HepG2 (cell line): ENCODE data around the gene PPP4R4. TPM values are rescaled to one million over a fixed set of nuclear protein-coding genes. Genes with fewer than 3 reads are reported as not detected.

Experiments
- BRD4 ChIP-seq: sonication (generic); formaldehyde crosslinking; IDR thresholded peaks from 2 replicates; pipeline ENCODE4 v1.4.0; 2020; ENCODE audit warnings: missing genetic modification reagents
- FUBP1 ChIP-seq: sonication (generic); formaldehyde crosslinking; IDR thresholded peaks from 2 replicates; pipeline ENCODE4 v1.5.1; 2020; ENCODE audit warnings: missing genetic modification reagents, mild to moderate bottlenecking, borderline replicate concordance
- HNF4A ChIP-seq: sonication (generic); formaldehyde crosslinking; IDR thresholded peaks from 2 replicates; pipeline ENCODE4 v1.4.0; 2020; ENCODE audit warnings: missing genetic modification reagents
- HOXA5 ChIP-seq: sonication (generic); formaldehyde crosslinking; IDR thresholded peaks from 2 replicates; pipeline ENCODE4 v1.4.0; 2020; ENCODE audit warnings: missing genetic modification reagents
- NR2F2 ChIP-seq: IDR thresholded peaks from 2 replicates; pipeline ENCODE4 v1.6.1; 2012; ENCODE audit warnings: low read depth, inconsistent platforms, borderline replicate concordance
- PAXIP1 ChIP-seq: sonication (generic); formaldehyde crosslinking; conservative IDR thresholded peaks from 2 replicates; pipeline ENCODE4 v1.4.0; 2020; ENCODE audit warnings: mild to moderate bottlenecking, missing genetic modification reagents, moderate library complexity
- RBM39 ChIP-seq: fragments of 200-400 bp; formaldehyde crosslinking; IDR thresholded peaks from one replicate; pipeline ENCODE4 v1.6.1; 2018; ENCODE audit warnings: antibody characterized with exemption, mild to moderate bottlenecking, low read depth, low read length; ENCODE audit not compliant: poor library complexity, severe bottlenecking
- SETDB1 ChIP-seq: sonication (generic); formaldehyde crosslinking; IDR thresholded peaks from 2 replicates; pipeline ENCODE4 v1.5.1; 2020; ENCODE audit warnings: missing genetic modification reagents, mild to moderate bottlenecking, borderline replicate concordance
- SMC3 ChIP-seq: IDR thresholded peaks from 2 replicates; pipeline ENCODE4 v1.6.1; 2011; ENCODE audit warnings: low read length, improper control_type of control experiment
- SNAPC2 ChIP-seq: sonication (generic); formaldehyde crosslinking; IDR thresholded peaks from 2 replicates; pipeline ENCODE4 v1.8.1; 2022; ENCODE audit warnings: mild to moderate bottlenecking, missing genetic modification reagents
- SRF ChIP-seq: IDR thresholded peaks from 2 replicates; pipeline ENCODE4 v1.6.1; 2011; ENCODE audit warnings: mild to moderate bottlenecking, low read depth, low read length, moderate library complexity
- TFAP4 ChIP-seq: sonication (generic); IDR thresholded peaks from 2 replicates; pipeline ENCODE4 v1.6.1; 2016; ENCODE audit warnings: low read depth, borderline replicate concordance
- ZBTB42 ChIP-seq: sonication (generic); formaldehyde crosslinking; IDR thresholded peaks from 2 replicates; pipeline ENCODE4 v1.5.0; 2020; ENCODE audit warnings: mild to moderate bottlenecking, missing genetic modification reagents
- ZMYM4 ChIP-seq: sonication (generic); formaldehyde crosslinking; IDR thresholded peaks from 2 replicates; pipeline ENCODE4 v1.8.1; 2023; ENCODE audit warnings: mild to moderate bottlenecking, missing genetic modification reagents
- ZNF264 ChIP-seq: sonication (generic); formaldehyde crosslinking; IDR thresholded peaks from 2 replicates; pipeline ENCODE4 v1.4.0; 2020; ENCODE audit warnings: missing genetic modification reagents
- ZNF276 ChIP-seq: sonication (generic); formaldehyde crosslinking; IDR thresholded peaks from 2 replicates; pipeline ENCODE4 v1.4.0; 2020; ENCODE audit warnings: mild to moderate bottlenecking, low read depth, missing genetic modification reagents
- ZNF577 ChIP-seq: sonication (generic); formaldehyde crosslinking; IDR thresholded peaks from 2 replicates; pipeline ENCODE4 v1.4.0; 2020; ENCODE audit warnings: mild to moderate bottlenecking, low read depth, missing genetic modification reagents, borderline replicate concordance
- ZNF605 ChIP-seq: sonication (generic); formaldehyde crosslinking; IDR thresholded peaks from 2 replicates; pipeline ENCODE4 v1.8.0; 2022; ENCODE audit warnings: mild to moderate bottlenecking, missing genetic modification reagents
- ZNF607 ChIP-seq: sonication (generic); formaldehyde crosslinking; IDR thresholded peaks from 2 replicates; pipeline ENCODE4 v1.5.1; 2020; ENCODE audit warnings: missing genetic modification reagents, mild to moderate bottlenecking, borderline replicate concordance
- ZNF672 ChIP-seq: sonication (generic); formaldehyde crosslinking; IDR thresholded peaks from 2 replicates; pipeline ENCODE4 v1.8.1; 2022; ENCODE audit warnings: missing genetic modification reagents
- ZNF7 ChIP-seq: IDR thresholded peaks from 2 replicates; pipeline ENCODE4 v1.6.1; 2016; ENCODE audit warnings: missing biosample characterization, missing genetic modification reagents
- polyA plus RNA-seq, 8 experiments: library from polyadenylated mRNA; depleted of rRNA in 3 of 8; stranded (reverse) in 7 of 8; unstranded in 1 of 8; fragments of >200 nt; fragmentation: Illumina TruSeq in 4 of 8; extraction: Trizol in 4 of 8; gene quantifications; 2 replicates each; pipeline versions ENCODE4 v1.2.1 to v1.2.3, GENCODE V29; 2011 to 2016; ENCODE audit warnings: low read depth in 4 of 8, missing spikeins in 1 of 8, mixed read lengths in 1 of 8; ENCODE audit not compliant: insufficient read depth in 1 of 8
- total RNA-seq, 5 experiments: library from RNA; depleted of rRNA; stranded (reverse); fragments of >200 nt; fragmentation: Illumina TruSeq; extraction: Trizol; gene quantifications; 2 replicates each; pipeline ENCODE4 v1.2.3, GENCODE V29; 2016; ENCODE audit warnings: low read depth in 1 of 5
- TF ChIP-seq, protein P1 (sequence below): IDR thresholded peaks from 2 replicates; pipeline ENCODE4 v1.6.1; 2018; ENCODE audit warnings: missing genetic modification reagents, mild to moderate bottlenecking, missing compliant biosample characterization

PPP4R4 gene
- total and polyA plus RNA-seq, 2 of the 13 experiments (the other 11 are each of a cell fraction or from before 2014, with no cell fraction given) = 9.5 to 19.8 TPM

DNA sequence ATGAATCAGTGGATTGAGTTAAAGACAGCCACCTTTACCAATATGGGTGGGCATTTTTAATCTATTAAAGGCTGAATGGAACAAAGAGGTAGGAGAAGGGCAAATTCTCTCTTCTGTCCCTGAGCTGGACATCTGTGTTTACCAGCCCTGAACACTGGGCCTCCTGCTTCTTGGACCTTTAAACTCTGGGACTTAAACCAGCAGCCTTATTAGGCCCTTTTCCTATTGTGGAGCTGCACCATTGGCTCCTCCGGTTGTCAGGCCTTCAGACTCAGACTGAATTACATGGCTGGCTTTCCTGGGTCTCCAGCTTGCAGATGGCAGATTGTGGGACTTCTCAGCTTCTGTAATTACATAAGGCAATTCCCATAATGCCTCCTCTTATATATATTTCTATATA, 142.6 kb downstream of the PPP4R4 start (continued):
- TF ChIP-seq FUBP1 (CRISPR knock-in tag) (no peak), ZMYM4 (CRISPR knock-in tag) (0 out of 2 replicates have a peak, but pooled peaks have one; percentile 2), ZNF276 (CRISPR knock-in tag) (no peak), ZBTB42 (no peak), ZNF672 (CRISPR knock-in tag) (no peak), BRD4 (CRISPR knock-in tag) (no peak), HNF4A (CRISPR knock-in tag) (peak; percentile 61; the same call in 1 of the 2 replicates), SNAPC2 (CRISPR knock-in tag) (no peak), ZNF607 (CRISPR knock-in tag) (no peak), TFAP4 (peak; percentile 28; the same call in 1 of the 2 replicates), SRF (peak; percentile 89; the same call in 1 of the 2 replicates), ZNF264 (CRISPR knock-in tag) (no peak; the same call in 1 of the 2 replicates), SETDB1 (CRISPR knock-in tag) (no peak), ZNF605 (no peak), RBM39 (no peak), ZNF7 (no peak), SMC3 (no peak), NR2F2 (no peak), PAXIP1 (0 out of 2 replicates have a peak, but pooled peaks have one; percentile 41), HOXA5 (CRISPR knock-in tag) (no peak), ZNF577 (CRISPR knock-in tag) (no peak)
- TF ChIP-seq, protein P1, sequence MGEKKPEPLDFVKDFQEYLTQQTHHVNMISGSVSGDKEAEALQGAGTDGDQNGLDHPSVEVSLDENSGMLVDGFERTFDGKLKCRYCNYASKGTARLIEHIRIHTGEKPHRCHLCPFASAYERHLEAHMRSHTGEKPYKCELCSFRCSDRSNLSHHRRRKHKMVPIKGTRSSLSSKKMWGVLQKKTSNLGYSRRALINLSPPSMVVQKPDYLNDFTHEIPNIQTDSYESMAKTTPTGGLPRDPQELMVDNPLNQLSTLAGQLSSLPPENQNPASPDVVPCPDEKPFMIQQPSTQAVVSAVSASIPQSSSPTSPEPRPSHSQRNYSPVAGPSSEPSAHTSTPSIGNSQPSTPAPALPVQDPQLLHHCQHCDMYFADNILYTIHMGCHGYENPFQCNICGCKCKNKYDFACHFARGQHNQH (CRISPR knock-in tag) = no peak; the same call in 1 of the 2 replicates
